A549 (cell line): ENCODE results near the gene SELENOM. TPM values are rescaled to one million over a fixed set of nuclear protein-coding genes. Genes with fewer than 3 reads are reported as not detected.

Experiments used
- ATAC-seq, 2 experiments: fragments of 200-7000 bp in 1 of 2; fragments of >200 bp in 1 of 2; cut with Nextera tagmentation in 1 of 2; cut with Tn5 transposase in 1 of 2; 3 replicates each; pipeline versions ENCODE4 v1.8.0 to v1.9.1; 2018 to 2020; ENCODE audit warnings: mild to moderate bottlenecking in 1 of 2, moderate library complexity in 1 of 2
- CTCF ChIA-PET: fragments of 300-600 bp; sonication (Branson Sonifier 250); formaldehyde crosslinking; extraction: SDS; loops from one replicate; lab custom pipeline; 2021; ENCODE audit warnings: antibody characterized with exemption, inconsistent platforms; lab: Yijun Ruan, JAX
- POLR2A ChIA-PET: fragments of 350-600 bp; formaldehyde crosslinking; extraction: SDS; loops from one replicate; lab custom pipeline; 2021; ENCODE audit warnings: antibody characterized with exemption, inconsistent platforms; lab: Yijun Ruan, JAX
- DNase-seq, 2 experiments: peaks; one replicate each; pipeline versions ENCODE4 v3.0.0 to v3.0.0-alpha.2; 2011 to 2016; ENCODE audit warnings: low read depth in 1 of 2, low spot score in 1 of 2
- FAIRE-seq: peaks from 2 replicates; lab custom pipeline; 2011; peaks lifted over from hg19 to GRCh38; lab: Jason Lieb, UNC
- H3K27ac ChIP-seq, 2 experiments: fragments of >200 bp; sonication (Bioruptor Twin); formaldehyde crosslinking; 3 replicates each; pipeline ENCODE4 v1.5.1; 2016 to 2017
- H3K4me1 ChIP-seq: fragments of >200 bp; sonication (Bioruptor Twin); formaldehyde crosslinking; 3 replicates; pipeline ENCODE4 v1.6.1; 2016
- H3K4me2 ChIP-seq: fragments of >200 bp; sonication (Bioruptor Twin); formaldehyde crosslinking; 3 replicates; pipeline ENCODE4 v1.6.1; 2016
- H3K4me3 ChIP-seq: fragments of >200 bp; sonication (Bioruptor Twin); formaldehyde crosslinking; 3 replicates; pipeline ENCODE4 v1.5.1; 2016
- H3K9me3 ChIP-seq: fragments of >200 bp; sonication (Bioruptor Twin); formaldehyde crosslinking; 3 replicates; pipeline ENCODE4 v1.6.1; 2016
- ATOH8 ChIP-seq: fragments of 250-450 bp; sonication (Bioruptor Pico); IDR thresholded peaks from 2 replicates; pipeline ENCODE4 v1.5.0; 2020; ENCODE audit warnings: low read depth, mild to moderate bottlenecking, moderate library complexity
- CBX2 ChIP-seq: fragments of 200-600 bp; sonication (generic); IDR thresholded peaks from 2 replicates; pipeline ENCODE4 v1.6.1; 2016; ENCODE audit warnings: low read depth, mild to moderate bottlenecking, borderline replicate concordance
- CTCF ChIP-seq: fragments of >200 bp; sonication (Bioruptor Twin); formaldehyde crosslinking; IDR thresholded peaks from 3 replicates; pipeline ENCODE4 v1.5.1; 2016
- EHMT2 ChIP-seq: fragments of 200-600 bp; sonication (generic); IDR thresholded peaks from 2 replicates; pipeline ENCODE4 v1.6.1; 2016; ENCODE audit warnings: antibody characterized with exemption, low read depth, mild to moderate bottlenecking, moderate library complexity
- FOSB ChIP-seq: fragments of 250-450 bp; sonication (Bioruptor Pico); IDR thresholded peaks from 2 replicates; pipeline ENCODE4 v1.5.0; 2020; ENCODE audit warnings: mild to moderate bottlenecking, moderate library complexity
- FOXS1 ChIP-seq: fragments of 250-450 bp; sonication (Bioruptor Pico); IDR thresholded peaks from 2 replicates; pipeline ENCODE4 v1.5.0; 2020; ENCODE audit warnings: mild to moderate bottlenecking, moderate library complexity
- GATA3 ChIP-seq: IDR thresholded peaks from 2 replicates; pipeline ENCODE4 v1.6.1; 2012; ENCODE audit warnings: borderline replicate concordance
- HDAC2 ChIP-seq: fragments of 200-600 bp; sonication (generic); IDR thresholded peaks from 2 replicates; pipeline ENCODE4 v1.6.1; 2016
- HES2 ChIP-seq: fragments of >200 bp; sonication (Bioruptor Twin); formaldehyde crosslinking; IDR thresholded peaks from 2 replicates; pipeline ENCODE4 v1.6.1; 2016
- HEYL ChIP-seq: fragments of 250-450 bp; sonication (Bioruptor Pico); IDR thresholded peaks from 2 replicates; pipeline ENCODE4 v1.8.0; 2021; ENCODE audit warnings: mild to moderate bottlenecking, moderate library complexity
- HMGXB4 ChIP-seq: fragments of 250-450 bp; sonication (Bioruptor Pico); IDR thresholded peaks from 2 replicates; pipeline ENCODE4 v1.5.0; 2021; ENCODE audit warnings: mild to moderate bottlenecking, moderate library complexity, borderline replicate concordance
- JUN ChIP-seq, 2 experiments: fragments of >200 bp; sonication (Bioruptor Twin); formaldehyde crosslinking; IDR thresholded peaks; 2 replicates in 1 of 2; 3 replicates in 1 of 2; pipeline ENCODE4 v1.6.1; 2016 to 2017
- JUNB ChIP-seq: fragments of >200 bp; sonication (Bioruptor Twin); formaldehyde crosslinking; IDR thresholded peaks from 2 replicates; pipeline ENCODE4 v1.6.1; 2016
- KDM5A ChIP-seq: fragments of 200-600 bp; sonication (generic); IDR thresholded peaks from 2 replicates; pipeline ENCODE4 v1.6.1; 2016; ENCODE audit warnings: antibody characterized with exemption, mild to moderate bottlenecking
- MYC ChIP-seq: IDR thresholded peaks from 2 replicates; pipeline ENCODE4 v1.6.1; 2012; ENCODE audit warnings: mild to moderate bottlenecking, inconsistent platforms, low read length, improper control_type of control experiment, borderline replicate concordance
- NFE2L2 ChIP-seq: fragments of 150-350 bp; conservative IDR thresholded peaks from 2 replicates; pipeline ENCODE4 v1.6.1; 2014; ENCODE audit warnings: low read length
- PBX3 ChIP-seq: IDR thresholded peaks from 2 replicates; pipeline ENCODE4 v1.6.1; 2012
- POLR2AphosphoS2 ChIP-seq: conservative IDR thresholded peaks from 2 replicates; pipeline ENCODE4 v1.6.1; 2012; ENCODE audit warnings: low read length, improper control_type of control experiment, inconsistent platforms
- RAD21 ChIP-seq, 2 experiments: fragments of >200 bp in 1 of 2; sonication (Bioruptor Twin) in 1 of 2; formaldehyde crosslinking in 1 of 2; IDR thresholded peaks in 1 of 2; conservative IDR thresholded peaks in 1 of 2; 2 replicates in 1 of 2; 3 replicates in 1 of 2; pipeline ENCODE4 v1.6.1; 2012 to 2018; ENCODE audit warnings: inconsistent platforms in 1 of 2
- RFX5 ChIP-seq: fragments of 450-650 bp; IDR thresholded peaks from 2 replicates; pipeline ENCODE4 v1.7.1; 2014; ENCODE audit warnings: antibody characterized with exemption, mild to moderate bottlenecking, moderate library complexity
- SMC3 ChIP-seq: fragments of >200 bp; sonication (Bioruptor Twin); formaldehyde crosslinking; IDR thresholded peaks from 3 replicates; pipeline ENCODE4 v1.6.1; 2018; ENCODE audit warnings: inconsistent platforms
- TP53 ChIP-seq: fragments of 250-450 bp; sonication (Bioruptor Pico); IDR thresholded peaks from 2 replicates; pipeline ENCODE4 v1.5.0; 2021; ENCODE audit warnings: mild to moderate bottlenecking, moderate library complexity
- ZFP36 ChIP-seq: fragments of 450-650 bp; IDR thresholded peaks from 2 replicates; pipeline ENCODE4 v1.6.1; 2014; ENCODE audit warnings: borderline replicate concordance; ENCODE audit not compliant: partially characterized antibody
- ZSCAN20 ChIP-seq: fragments of 250-450 bp; sonication (Bioruptor Pico); IDR thresholded peaks from 2 replicates; pipeline ENCODE4 v1.8.0; 2022; ENCODE audit warnings: mild to moderate bottlenecking, moderate library complexity
- whole genome bisulfite sequencing: methylation state at CpG from one replicate; pipeline ENCODE4 v1.1.6; 2017; ENCODE audit errors: missing lambda C conversion rate; 5-methylcytosine and 5-hydroxymethylcytosine counted together
- polyA plus RNA-seq, 4 experiments: library from polyadenylated mRNA; depleted of rRNA in 3 of 4; stranded (reverse); fragments of >200 nt; fragmentation: RNase III in 1 of 4; extraction: RNeasy Plus Mini Kit Qiagen cat#74134 plus additional on column Dnase treatment in 1 of 4; gene quantifications; 2 replicates in 3 of 4; 3 replicates in 1 of 4; pipeline ENCODE4 v1.2.3, GENCODE V29; 2011 to 2017

The SELENOM gene
- polyA plus RNA-seq, 2 of the 4 experiments (the other 2 are of a cell fraction), result 15.3 to 46.5 TPM

GRCh38 chr22:31143537-31143936 lies 36.2 kb upstream of the SELENOM start:
- no peak overlapping the region for H3K4me2 ChIP-seq
- ATAC-seq (no peak), FAIRE-seq (no peak), DNase-seq (no peak)
- ChIA-PET CTCF (interaction anchor here (1.2 to 3.0 kb wide), 3 partner anchors 36 to 83 kb away, joined by 4 to 17 read pairs (median 6); partner anchors contain the start of gene SELENOM), POLR2A (no interaction called here)
- H3K27ac ChIP-seq, result no peak overlapping the region
- no peaks in the 10 kb centered on the region for H3K9me3 ChIP-seq
- no peak for TF ChIP-seq ZFP36
- no peak for TF ChIP-seq MYC
- no peak for TF ChIP-seq ATOH8 (CRISPR knock-in tag)
- no peak for TF ChIP-seq PBX3
- TF ChIP-seq POLR2AphosphoS2, result no peak
- H3K4me1 ChIP-seq, result no peaks in the 10 kb centered on the region
- no peak overlapping the region for H3K4me3 ChIP-seq
- WGBS, result 100% methylated on average over 3 of the region's 3 CpGs

GRCh38 chr22:31143038-31143437 lies 35.7 kb upstream of the SELENOM start:
- DNase-seq (no peak), ATAC-seq (no peak), FAIRE-seq (no peak)
- no peaks in the 10 kb centered on the region for H3K4me1 ChIP-seq
- WGBS, result 65% methylated on average over 2 of the region's 3 CpGs
- no peak overlapping the region for H3K27ac ChIP-seq
- no peak overlapping the region for H3K4me2 ChIP-seq
- TF ChIP-seq FOSB (CRISPR knock-in tag) (no peak), RAD21 (conservative IDR thresholded peaks at IDR 0.05 in 1 of 2, IDR thresholded peaks at IDR 0.05 in 1 of 2) (no peak), MYC (no peak), KDM5A (no peak), CBX2 (no peak), JUN (IDR thresholded peaks at IDR 0.05) (no peak), JUNB (no peak), GATA3 (no peak), TP53 (CRISPR knock-in tag) (no peak), HEYL (CRISPR knock-in tag) (no peak), NFE2L2 (no peak), FOXS1 (CRISPR knock-in tag) (no peak), ZSCAN20 (no peak), RFX5 (no peak)
- POLR2A ChIA-PET, result no interaction called here
- CTCF ChIA-PET, result interaction anchor here (1.2 to 3.0 kb wide), 3 partner anchors 35 to 84 kb away, joined by 4 to 17 read pairs (median 6); partner anchors contain the start of gene SELENOM
- H3K4me3 ChIP-seq, result no peak overlapping the region
- no peaks in the 10 kb centered on the region for H3K9me3 ChIP-seq

GRCh38 chr22:31142285-31142684 lies 34.9 kb upstream of the SELENOM start:
- no peak overlapping the region for H3K27ac ChIP-seq
- POLR2A ChIA-PET, result no interaction called here
- TF ChIP-seq ZFP36 (no peak), CTCF (no peak), HMGXB4 (CRISPR knock-in tag) (no peak), HDAC2 (no peak), SMC3 (no peak), HES2 (no peak), JUNB (no peak), FOXS1 (CRISPR knock-in tag) (no peak), EHMT2 (no peak)
- FAIRE-seq (no peak), DNase-seq (no peak), ATAC-seq (no peak)
- WGBS, result 23% methylated on average over 3 of the region's 4 CpGs
- H3K4me3 ChIP-seq, result no peak overlapping the region
- no peaks in the 10 kb centered on the region for H3K4me1 ChIP-seq
- no peak overlapping the region for H3K4me2 ChIP-seq
- no peaks in the 10 kb centered on the region for H3K9me3 ChIP-seq
- CTCF ChIA-PET, result interaction anchor here (0.9 to 2.9 kb wide), 3 partner anchors 34 to 87 kb away, joined by 3 to 12 read pairs (median 3); partner anchors contain the start of gene SELENOM
